Brain microvascular endothelial cell (primary cell): ENCODE data around the gene ANXA5.

Experiments used
- DNase-seq: peaks from one replicate; pipeline ENCODE4 v3.0.0-alpha.2; 2020
- H3K27ac ChIP-seq: fragments of 250-450 bp; sonication (Bioruptor Pico); 2 replicates; pipeline ENCODE4 v1.5.1; 2020; ENCODE audit warnings: mild to moderate bottlenecking, moderate library complexity
- H3K27me3 ChIP-seq: fragments of 250-450 bp; sonication (Bioruptor Pico); replicated peaks from 2 replicates; pipeline ENCODE4 v1.5.1; 2020; ENCODE audit warnings: mild to moderate bottlenecking
- H3K36me3 ChIP-seq: fragments of 250-450 bp; sonication (Bioruptor Pico); replicated peaks from 2 replicates; pipeline ENCODE4 v1.5.1; 2020; ENCODE audit warnings: mild to moderate bottlenecking
- H3K4me3 ChIP-seq: 2 replicates; pipeline ENCODE4 v1.5.1; 2011; ENCODE audit warnings: low read depth, mild to moderate bottlenecking, control low read depth, low read length, moderate library complexity
- CTCF ChIP-seq: IDR thresholded peaks from 2 replicates; pipeline ENCODE4 v1.5.1; 2011; ENCODE audit warnings: low read depth, mild to moderate bottlenecking, moderate library complexity, low read length, control low read depth, inconsistent platforms; ENCODE audit errors: missing control alignments
- in situ Hi-C: cut with HindIII; loops from 2 replicates; pipeline ENCODE4 v1.10.0; 2017; ENCODE audit warnings: low sequenced_read_pairs, low pct_ligation_motif_present

Gene ANXA5

GRCh38 chr4:121698236-121698671 lies 1.5 kb upstream of the ANXA5 start:
- Histone ChIP-seq H3K27ac (no peak overlapping the region), H3K27me3 (no peaks in the 10 kb centered on the region), H3K4me3 (no peak overlapping the region), H3K36me3 (no peaks in the 10 kb centered on the region)
- in situ Hi-C loops = no loop called here
- DNase-seq = no peak
- TF ChIP-seq CTCF = no peak

- Histone ChIP-seq H3K27ac (peak overlapping the region; percentile 80), H3K36me3 (no peaks in the 10 kb centered on the region), H3K4me3 (peak overlapping the region; percentile 89), H3K27me3 (no peaks in the 10 kb centered on the region)
- TF ChIP-seq CTCF = no peak
- in situ Hi-C loops = no loop called here
- DNase-seq = no peak
These were observed 784 bp upstream of the ANXA5 start for GRCh38 chr4:121697564-121697963.

GRCh38 chr4:121696170-121696580 lies 605 bp downstream of the ANXA5 start:
- no peaks in the 10 kb centered on the region for H3K27me3 ChIP-seq
- in situ Hi-C loops = no loop called here
- DNase-seq = peak; percentile 59
- H3K27ac ChIP-seq = peak overlapping the region; percentile 80
- H3K4me3 ChIP-seq = peak overlapping the region; percentile 89
- peaks cover 4% of the 10 kb centered on the region for H3K36me3 ChIP-seq
- TF ChIP-seq CTCF = peak; percentile 15

GRCh38 chr4:121693886-121694285 lies 2.9 kb downstream of the ANXA5 start:
- Histone ChIP-seq H3K27ac (no peak overlapping the region), H3K36me3 (peaks cover 10% of the 10 kb centered on the region), H3K27me3 (no peaks in the 10 kb centered on the region), H3K4me3 (peak overlapping the region; percentile 29)
- TF ChIP-seq CTCF = no peak
- DNase-seq = no peak
- in situ Hi-C loops = no loop called here

GRCh38 chr4:121693450-121693849 lies 3.3 kb downstream of the ANXA5 start:
- H3K4me3 ChIP-seq = peak overlapping the region; percentile 29
- DNase-seq = no peak
- no peak for TF ChIP-seq CTCF
- no peaks in the 10 kb centered on the region for H3K27me3 ChIP-seq
- in situ Hi-C loops = no loop called here
- H3K27ac ChIP-seq = no peak overlapping the region
- H3K36me3 ChIP-seq = peaks cover 14% of the 10 kb centered on the region

GRCh38 chr4:121692261-121692660 lies 4.5 kb downstream of the ANXA5 start:
- in situ Hi-C loops = no loop called here
- Histone ChIP-seq H3K36me3 (peaks cover 25% of the 10 kb centered on the region), H3K4me3 (no peak overlapping the region), H3K27me3 (no peaks in the 10 kb centered on the region), H3K27ac (no peak overlapping the region)
- no peak for TF ChIP-seq CTCF
- no peak for DNase-seq
